Natural killer cell treated with Interleukin-12 subunit alpha and Interleukin-12 subunit beta and Interleukin-15 and Interleukin-18, amount 100 ng/mL, for 72 hours (primary cell): ENCODE measurements around the gene ACTN1. TPM values are rescaled to one million over a fixed set of nuclear protein-coding genes. Genes with fewer than 3 reads are reported as not detected.

Experiments used
- ATAC-seq, 2 donors: fragments of 150-1000 bp; cut with Tn5 transposase in 1 of 2; sonication (Bioruptor Pico), chemical (Tn5 transposase) in 1 of 2; 2 replicates each; pipeline ENCODE4 v1.10.0; 2021
- DNase-seq: peaks from one replicate; pipeline ENCODE4 v3.0.0; 2022; ENCODE audit warnings: low spot score
- H3K27ac Mint-ChIP-seq, 2 donors: 1 replicate in 1 of 2; 2 replicates in 1 of 2; pipeline ENCODE4 v1.8.0; 2022; ENCODE audit warnings: mixed read lengths in 2 of 2, mild to moderate bottlenecking in 1 of 2, moderate library complexity in 1 of 2
- H3K27me3 Mint-ChIP-seq, 2 donors: 1 replicate in 1 of 2; 2 replicates in 1 of 2; pipeline ENCODE4 v1.8.0; 2022; ENCODE audit warnings: mixed read lengths in 2 of 2
- H3K36me3 Mint-ChIP-seq: one replicate; pipeline ENCODE4 v1.8.0; 2022; ENCODE audit warnings: mixed read lengths
- H3K4me1 Mint-ChIP-seq, 2 donors: 1 replicate in 1 of 2; 2 replicates in 1 of 2; pipeline ENCODE4 v1.8.0; 2022; ENCODE audit warnings: low read depth in 2 of 2, mixed read lengths in 2 of 2, mild to moderate bottlenecking in 1 of 2
- H3K4me3 Mint-ChIP-seq: one replicate; pipeline ENCODE4 v1.8.0; 2022; ENCODE audit warnings: mixed read lengths
- H3K9me3 Mint-ChIP-seq: 2 replicates; pipeline ENCODE4 v1.8.0; 2022; ENCODE audit warnings: mixed read lengths
- total RNA-seq, 2 donors: library from RNA; stranded (reverse); gene quantifications; one replicate each; pipeline ENCODE4 v1.2.3, GENCODE V29; 2022

The ACTN1 gene
- total RNA-seq, 2 donors from 2014 or later = 40.1 to 124 TPM

- no peak overlapping the region for H3K27ac Mint-ChIP-seq
- no peak for DNase-seq
- H3K27me3 Mint-ChIP-seq = no peaks in the 10 kb centered on the region
- H3K9me3 Mint-ChIP-seq = no peaks in the 10 kb centered on the region
- peaks cover 11 to 16% of the 10 kb centered on the region in 2 donors for H3K4me1 Mint-ChIP-seq
- no peaks in the 10 kb centered on the region for H3K36me3 Mint-ChIP-seq
- no peak for ATAC-seq
- no peak overlapping the region for H3K4me3 Mint-ChIP-seq
These were observed 20.1 kb downstream of the ACTN1 start for GRCh38 chr14:68959035-68959434.

GRCh38 chr14:68958553-68958952, 20.5 kb downstream of the ACTN1 start:
- Mint-ChIP-seq H3K36me3 (no peaks in the 10 kb centered on the region), H3K4me3 (no peak overlapping the region), H3K9me3 (no peaks in the 10 kb centered on the region), H3K27ac (no peak overlapping the region), H3K27me3 (no peaks in the 10 kb centered on the region), H3K4me1 (peaks cover 11 to 16% of the 10 kb centered on the region in 2 donors)
- DNase-seq (no peak), ATAC-seq (no peak)

- no peaks in the 10 kb centered on the region for H3K27me3 Mint-ChIP-seq
- no peak overlapping the region for H3K27ac Mint-ChIP-seq
- no peak for DNase-seq
- no peak for ATAC-seq
- no peak overlapping the region for H3K4me3 Mint-ChIP-seq
- H3K4me1 Mint-ChIP-seq = peaks cover 11 to 15% of the 10 kb centered on the region in 2 donors
- no peaks in the 10 kb centered on the region for H3K9me3 Mint-ChIP-seq
- H3K36me3 Mint-ChIP-seq = no peaks in the 10 kb centered on the region
These were observed 21.3 kb downstream of the ACTN1 start for GRCh38 chr14:68957775-68958174.

GRCh38 chr14:68956724-68957123, 22.4 kb downstream of the ACTN1 start:
- ATAC-seq (no peak), DNase-seq (no peak)
- H3K27ac Mint-ChIP-seq = no peak overlapping the region
- no peaks in the 10 kb centered on the region for H3K9me3 Mint-ChIP-seq
- H3K36me3 Mint-ChIP-seq = no peaks in the 10 kb centered on the region
- no peaks in the 10 kb centered on the region for H3K27me3 Mint-ChIP-seq
- H3K4me3 Mint-ChIP-seq = no peak overlapping the region
- H3K4me1 Mint-ChIP-seq = peaks cover 11 to 12% of the 10 kb centered on the region in 2 donors

GRCh38 chr14:68955851-68956179, 23.3 kb downstream of the ACTN1 start:
- H3K36me3 Mint-ChIP-seq = no peaks in the 10 kb centered on the region
- H3K27me3 Mint-ChIP-seq = no peaks in the 10 kb centered on the region
- no peak overlapping the region for H3K4me3 Mint-ChIP-seq
- H3K9me3 Mint-ChIP-seq = no peaks in the 10 kb centered on the region
- H3K27ac Mint-ChIP-seq = no peak overlapping the region
- peaks cover 11 to 12% of the 10 kb centered on the region in 2 donors for H3K4me1 Mint-ChIP-seq
- DNase-seq = no peak
- ATAC-seq = no peak

GRCh38 chr14:68955164-68955850, 23.8 kb downstream of the ACTN1 start:
- no peak for ATAC-seq
- H3K27me3 Mint-ChIP-seq = no peaks in the 10 kb centered on the region
- DNase-seq = no peak
- H3K4me3 Mint-ChIP-seq = no peak overlapping the region
- no peaks in the 10 kb centered on the region for H3K36me3 Mint-ChIP-seq
- H3K4me1 Mint-ChIP-seq = peaks cover 11 to 12% of the 10 kb centered on the region in 2 donors
- H3K9me3 Mint-ChIP-seq = no peaks in the 10 kb centered on the region
- H3K27ac Mint-ChIP-seq = peak overlapping the region in 1 of 2 donors; percentile 16

- DNase-seq = no peak
- Mint-ChIP-seq H3K4me1 (peaks cover 12% of the 10 kb centered on the region in 2 donors), H3K4me3 (no peak overlapping the region), H3K27me3 (no peaks in the 10 kb centered on the region), H3K36me3 (no peaks in the 10 kb centered on the region), H3K9me3 (no peaks in the 10 kb centered on the region), H3K27ac (no peak overlapping the region)
- ATAC-seq = peak in 1 of 2 donors; percentile 22
These were observed 25.9 kb downstream of the ACTN1 start for GRCh38 chr14:68953196-68953555.

GRCh38 chr14:68952531-68953195, 26.4 kb downstream of the ACTN1 start:
- Mint-ChIP-seq H3K4me1 (peaks cover 12% of the 10 kb centered on the region in 2 donors), H3K27me3 (no peaks in the 10 kb centered on the region), H3K36me3 (no peaks in the 10 kb centered on the region), H3K27ac (no peak overlapping the region), H3K4me3 (no peak overlapping the region), H3K9me3 (no peaks in the 10 kb centered on the region)
- DNase-seq (no peak), ATAC-seq (no peak)

GRCh38 chr14:68951800-68952530, 27.1 kb downstream of the ACTN1 start:
- Mint-ChIP-seq H3K4me1 (peaks cover 10 to 12% of the 10 kb centered on the region in 2 donors), H3K27me3 (no peaks in the 10 kb centered on the region), H3K9me3 (no peaks in the 10 kb centered on the region), H3K4me3 (no peak overlapping the region), H3K27ac (no peak overlapping the region), H3K36me3 (no peaks in the 10 kb centered on the region)
- DNase-seq (no peak), ATAC-seq (no peak)

- Mint-ChIP-seq H3K4me3 (no peak overlapping the region), H3K4me1 (peaks cover 6 to 7% of the 10 kb centered on the region in 2 donors), H3K36me3 (no peaks in the 10 kb centered on the region), H3K27ac (no peak overlapping the region), H3K9me3 (no peaks in the 10 kb centered on the region), H3K27me3 (no peaks in the 10 kb centered on the region)
- DNase-seq = no peak
- no peak for ATAC-seq
These were observed 27.9 kb downstream of the ACTN1 start for GRCh38 chr14:68951035-68951797.

- Mint-ChIP-seq H3K9me3 (no peaks in the 10 kb centered on the region), H3K36me3 (no peaks in the 10 kb centered on the region), H3K4me1 (peaks cover 5 to 13% of the 10 kb centered on the region in 2 donors), H3K4me3 (no peak overlapping the region), H3K27ac (no peak overlapping the region), H3K27me3 (no peaks in the 10 kb centered on the region)
- ATAC-seq = no peak
- no peak for DNase-seq
These were observed 29.0 kb downstream of the ACTN1 start for GRCh38 chr14:68950111-68950510.

- H3K4me3 Mint-ChIP-seq = no peak overlapping the region
- no peaks in the 10 kb centered on the region for H3K36me3 Mint-ChIP-seq
- peaks cover 5 to 13% of the 10 kb centered on the region in 2 donors for H3K4me1 Mint-ChIP-seq
- no peaks in the 10 kb centered on the region for H3K9me3 Mint-ChIP-seq
- no peaks in the 10 kb centered on the region for H3K27me3 Mint-ChIP-seq
- DNase-seq (no peak), ATAC-seq (no peak)
- no peak overlapping the region for H3K27ac Mint-ChIP-seq
These were observed 29.5 kb downstream of the ACTN1 start for GRCh38 chr14:68949601-68949965.

GRCh38 chr14:68948686-68949600, 30.2 kb downstream of the ACTN1 start:
- peaks cover 5 to 13% of the 10 kb centered on the region in 2 donors for H3K4me1 Mint-ChIP-seq
- H3K36me3 Mint-ChIP-seq = no peaks in the 10 kb centered on the region
- DNase-seq = no peak
- no peaks in the 10 kb centered on the region for H3K9me3 Mint-ChIP-seq
- no peak for ATAC-seq
- H3K27ac Mint-ChIP-seq = no peak overlapping the region
- H3K27me3 Mint-ChIP-seq = no peaks in the 10 kb centered on the region
- no peak overlapping the region for H3K4me3 Mint-ChIP-seq
